ENCODE measurements around the gene SORBS2. TPM values are rescaled to one million over a fixed set of nuclear protein-coding genes. Genes with fewer than 3 reads are reported as not detected.

SORBS2 gene
- total RNA-seq, 1 donor from 2014 or later: 19.6 TPM

DNA sequence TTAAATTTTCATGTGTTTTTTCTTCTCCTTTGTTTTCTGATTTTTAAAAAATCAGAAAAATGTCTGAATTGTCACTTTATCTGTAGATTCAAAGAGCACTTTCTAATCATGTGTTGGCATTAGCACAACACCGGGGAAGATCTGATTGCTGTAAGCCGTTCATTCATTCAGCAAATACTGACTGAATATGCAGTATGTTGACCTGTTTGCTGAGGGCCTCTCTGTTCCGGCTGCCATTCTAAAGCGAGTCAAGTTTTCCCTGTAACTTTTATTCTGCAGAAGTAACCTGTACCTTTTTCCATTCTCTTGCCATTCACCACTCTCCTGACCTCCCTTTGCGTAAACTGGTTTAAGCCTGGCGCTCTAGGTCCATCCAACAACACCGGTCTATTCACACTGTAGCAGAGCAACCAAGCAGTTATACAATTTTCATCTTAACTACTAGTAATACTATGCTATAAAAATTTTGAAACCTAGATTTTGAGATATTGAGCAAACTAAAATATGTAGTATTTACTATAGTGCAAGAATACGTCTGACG is 6.7 kb downstream of the SORBS2 start:
- DNase-seq (ENCODE audit: low read depth): no peak

DNA sequence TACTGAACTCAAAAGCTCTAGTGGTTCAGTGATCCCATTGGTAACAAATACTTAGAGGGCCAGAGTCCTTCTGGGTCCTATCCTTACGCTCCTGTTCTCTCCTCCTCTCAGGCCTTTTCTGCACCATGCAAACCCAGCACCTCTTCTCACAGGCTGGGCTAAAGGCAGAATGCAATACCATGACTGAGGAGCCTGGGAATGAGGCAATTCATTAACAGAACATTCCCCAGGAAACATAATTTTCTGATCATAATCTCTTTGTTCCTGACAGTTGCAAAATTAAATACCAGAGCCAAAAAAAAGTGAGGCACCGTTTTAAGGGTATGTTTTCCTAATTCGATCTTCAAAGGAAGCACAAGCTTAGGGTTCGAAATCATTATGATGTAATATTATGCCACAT is 9.0 kb downstream of the SORBS2 start:
- no peak for DNase-seq (ENCODE audit: low read depth)

DNA sequence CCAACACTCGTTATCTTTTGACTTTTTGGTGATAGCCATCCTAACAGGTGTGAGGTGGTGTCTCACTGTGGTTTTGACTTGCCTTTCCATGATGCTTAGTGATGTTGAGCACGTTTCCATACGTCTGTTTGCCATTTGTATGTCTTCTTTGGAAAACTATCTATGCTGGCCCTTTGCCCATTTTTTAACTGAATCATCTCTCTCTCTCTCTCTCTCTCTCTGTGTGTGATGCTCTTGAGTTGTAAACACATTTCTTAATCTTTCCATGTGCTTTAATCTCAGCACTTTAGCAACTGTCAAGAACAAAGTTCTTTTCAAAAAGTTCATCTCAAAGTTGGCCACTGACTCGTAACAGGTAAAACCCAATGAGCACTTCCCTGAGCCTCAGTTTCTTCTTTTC is 10.5 kb downstream of the SORBS2 start:
- no peak for DNase-seq (ENCODE audit: low read depth)

DNA sequence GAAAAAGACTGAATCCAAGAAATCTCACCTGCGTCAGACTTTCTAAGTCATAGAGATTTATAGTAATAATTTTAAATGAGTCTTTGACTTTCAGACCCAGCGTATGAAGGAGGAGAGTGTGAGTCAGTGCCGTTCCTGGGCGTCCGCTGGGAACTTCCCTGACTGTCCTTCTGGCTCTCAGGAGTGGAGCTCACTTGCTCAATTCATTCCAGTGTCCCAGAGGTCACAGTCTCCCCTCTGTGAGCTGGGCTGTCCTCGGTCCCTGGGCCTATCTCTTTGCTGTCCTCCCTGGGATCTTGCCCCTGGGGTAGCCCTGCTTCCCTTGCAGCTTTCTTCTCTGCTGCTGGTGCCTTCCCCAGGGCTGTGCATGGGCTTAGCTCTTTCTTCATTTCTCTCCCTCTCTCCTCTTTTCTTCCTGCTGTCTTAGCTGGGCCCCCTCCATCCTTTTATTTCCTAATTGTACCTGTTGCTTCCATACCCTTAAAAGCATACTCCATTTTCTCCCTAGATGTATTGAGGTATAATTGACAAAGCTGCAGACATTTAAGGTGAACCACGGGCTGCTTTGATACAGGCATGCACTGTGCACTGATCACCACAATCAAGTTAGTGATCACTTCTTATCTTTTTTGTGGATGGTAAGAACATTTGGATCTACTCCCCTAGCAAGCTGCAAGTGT is 11.6 kb downstream of the SORBS2 start:
- DNase-seq (ENCODE audit: low read depth): no peak

DNA sequence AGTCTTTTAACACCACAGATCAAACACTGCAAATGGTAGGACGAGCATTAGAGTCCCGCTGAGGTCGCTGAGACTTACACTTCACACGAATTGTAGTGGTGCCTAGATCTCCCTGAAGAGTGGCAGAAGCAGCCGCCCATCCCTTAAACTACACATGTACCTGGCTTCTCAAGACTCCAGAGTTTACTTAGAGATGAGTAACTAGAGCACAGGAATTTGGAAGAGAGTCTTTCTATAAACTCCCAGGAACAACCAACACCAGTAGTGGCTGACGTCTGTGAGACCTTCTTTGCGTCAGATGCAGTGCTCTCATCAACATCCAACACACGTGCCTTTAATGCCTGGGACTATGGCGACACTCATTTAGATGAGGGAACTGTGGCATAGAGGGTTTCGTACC is 12.6 kb downstream of the SORBS2 start:
- DNase-seq (ENCODE audit: low read depth): no peak

DNA sequence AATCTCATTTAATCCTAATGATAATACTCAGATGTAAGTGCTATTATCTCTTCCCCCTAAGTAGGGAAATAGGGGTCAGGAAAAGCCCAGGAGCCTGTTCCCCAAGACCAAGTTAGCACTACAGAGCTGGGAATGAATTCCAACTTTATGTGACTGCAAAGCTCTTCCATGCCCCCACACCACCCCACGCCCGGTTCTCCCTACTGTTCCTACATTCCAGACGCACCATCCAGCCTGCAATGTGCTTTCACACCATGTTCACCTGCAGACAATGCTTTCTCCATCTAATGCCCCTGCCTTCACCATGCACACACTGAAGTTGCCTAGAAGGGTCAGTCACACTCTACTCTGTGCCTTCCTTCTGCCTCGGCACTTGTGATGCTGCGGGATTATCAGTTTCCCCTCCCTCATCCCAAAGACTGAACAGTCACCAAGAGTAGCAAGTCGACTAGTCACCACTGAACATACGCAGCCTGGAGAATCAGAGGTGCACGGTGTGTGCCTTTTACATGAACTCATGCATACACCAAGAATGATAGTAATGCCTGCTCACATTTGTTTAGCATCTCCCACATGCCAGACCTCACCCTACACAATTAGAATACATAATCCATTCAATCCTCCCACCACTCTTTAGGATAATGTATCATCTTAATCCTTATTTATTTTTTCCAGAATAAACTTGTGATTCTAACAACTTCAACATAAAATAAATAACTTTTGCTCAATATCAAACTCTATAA is 14.2 kb downstream of the SORBS2 start:
- DNase-seq (ENCODE audit: low read depth): no peak

DNA sequence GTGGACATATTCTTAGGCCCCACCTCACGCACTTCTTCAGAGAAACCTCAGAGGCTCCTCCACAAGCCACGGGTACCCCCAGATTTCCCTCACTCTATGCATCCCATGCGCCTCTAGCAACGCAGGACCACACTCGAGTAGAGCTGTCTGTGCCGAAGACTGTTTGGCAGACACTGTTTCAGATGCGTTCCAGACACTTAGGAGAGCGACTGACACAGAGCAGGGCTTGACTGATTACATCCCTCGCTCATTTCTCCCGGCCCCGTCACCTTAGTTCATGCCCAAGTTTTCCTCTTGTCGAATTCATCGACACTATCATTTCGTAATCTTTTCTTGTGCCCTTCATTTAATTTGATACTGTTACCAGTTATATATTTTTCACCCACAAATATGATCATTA is 15.0 kb downstream of the SORBS2 start:
- DNase-seq (ENCODE audit: low read depth): no peak

DNA sequence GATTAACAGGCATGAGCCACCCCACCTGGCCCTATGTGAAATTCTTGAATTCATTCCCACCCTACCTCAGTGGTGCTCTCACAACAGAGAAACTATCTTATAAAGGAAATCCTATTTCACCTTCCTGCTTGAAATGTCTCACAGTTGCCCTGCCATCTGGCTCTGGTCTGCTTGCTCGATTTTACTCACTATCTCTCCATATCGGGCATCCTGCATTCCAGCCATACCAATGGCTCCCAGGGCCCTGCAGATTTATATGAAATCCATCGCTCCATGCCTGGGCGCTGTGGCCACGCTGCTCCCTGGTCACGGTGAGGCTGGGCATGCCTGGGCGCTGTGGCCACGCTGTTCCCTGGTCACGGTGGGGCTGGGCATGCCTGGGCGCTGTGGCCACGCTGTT is 15.8 kb downstream of the SORBS2 start:
- peak; percentile 27 for DNase-seq (ENCODE audit: low read depth)

DNA sequence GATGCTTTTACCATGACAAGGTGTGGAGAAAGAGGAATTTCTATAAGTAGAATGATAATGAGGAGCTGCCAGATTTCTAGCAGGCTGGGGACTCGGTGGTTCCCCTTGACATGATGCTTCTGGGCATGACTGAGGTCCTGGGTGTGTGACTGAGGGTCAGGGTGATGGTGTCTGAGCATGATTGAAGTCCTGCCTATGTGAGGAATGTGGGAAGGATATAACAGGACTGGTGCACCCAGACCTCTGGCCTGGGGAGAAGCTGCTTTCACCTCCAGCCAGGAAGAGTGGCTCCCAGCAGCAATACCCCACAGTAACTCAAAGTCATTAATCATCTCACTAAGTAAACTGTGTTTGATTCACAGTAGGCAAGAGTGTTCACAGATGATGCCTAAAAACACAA is 17.4 kb downstream of the SORBS2 start:
- no peak for DNase-seq (ENCODE audit: low read depth)

DNA sequence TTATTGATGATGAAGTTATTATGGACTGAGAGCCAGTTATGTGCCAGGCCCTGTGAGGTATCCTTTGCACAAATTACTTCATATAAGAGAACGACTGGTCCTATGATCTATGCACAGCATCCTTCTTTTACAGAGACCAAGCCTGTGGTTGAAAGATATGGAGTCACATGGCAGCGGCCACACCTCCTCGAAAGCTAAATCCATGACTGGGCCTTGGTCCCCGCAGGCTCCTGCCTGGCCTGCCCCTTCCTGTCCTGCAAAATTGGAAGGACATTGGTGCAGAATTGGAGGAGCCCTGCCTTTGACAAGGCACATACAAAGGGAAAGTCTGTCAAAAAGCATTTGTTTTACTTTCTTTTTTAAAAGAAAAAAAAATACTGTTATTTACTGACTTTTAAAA is 18.3 kb downstream of the SORBS2 start:
- no peak for DNase-seq (ENCODE audit: low read depth)

DNA sequence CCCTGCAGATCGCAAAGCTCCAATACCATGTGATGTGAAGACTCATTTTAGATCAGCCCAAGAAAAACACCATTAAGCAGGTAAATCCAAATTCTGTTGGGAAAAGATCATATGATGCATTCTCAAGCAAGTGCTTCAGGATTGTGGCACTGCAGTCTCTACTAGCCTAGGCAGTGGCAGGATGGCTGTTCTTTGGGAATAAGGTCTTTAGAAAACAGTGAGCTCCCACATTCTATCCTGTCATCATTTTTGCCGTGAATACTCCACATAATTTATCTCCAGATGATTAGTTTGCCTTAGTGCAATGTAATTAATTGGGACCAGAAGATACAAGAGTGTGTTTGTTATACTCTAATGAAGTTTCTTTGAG is 18.9 kb downstream of the SORBS2 start:
- DNase-seq (ENCODE audit: low read depth): no peak

DNA sequence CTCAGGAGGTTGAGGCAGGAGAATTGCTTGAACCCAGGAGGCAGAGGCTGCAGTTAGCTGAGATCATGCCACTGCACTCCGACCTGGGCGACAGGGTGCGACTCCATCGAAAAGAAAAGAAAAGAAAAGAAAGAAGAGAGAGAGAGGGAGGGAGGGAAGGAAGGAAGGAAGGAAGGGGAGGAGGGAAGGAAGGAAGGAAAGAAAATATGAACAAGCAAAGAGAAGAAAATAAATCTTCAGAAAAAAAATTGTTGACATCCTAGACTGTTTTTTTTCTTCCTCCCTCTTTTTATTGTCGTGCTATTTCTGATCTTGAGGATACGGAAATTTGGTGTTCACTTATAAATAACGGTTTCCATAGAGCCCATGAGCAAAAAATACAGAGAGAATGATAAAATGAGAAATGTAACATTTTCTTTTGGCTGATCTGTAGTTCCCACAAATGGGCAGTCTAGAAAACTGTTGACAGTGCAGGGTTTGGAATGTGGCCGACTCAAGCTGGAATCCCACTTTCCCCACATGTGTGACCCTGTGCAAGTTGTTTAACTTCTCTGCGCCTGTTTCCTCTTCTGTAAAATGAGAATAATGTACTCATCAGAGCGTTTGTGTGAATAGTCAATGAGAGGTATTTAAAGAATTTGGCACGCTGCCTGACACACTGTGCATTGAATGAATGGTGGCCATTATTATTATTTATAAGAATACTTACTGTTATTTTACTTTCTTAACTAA is 19.4 kb downstream of the SORBS2 start:
- peak; percentile 47 for DNase-seq (ENCODE audit: low read depth)

DNA sequence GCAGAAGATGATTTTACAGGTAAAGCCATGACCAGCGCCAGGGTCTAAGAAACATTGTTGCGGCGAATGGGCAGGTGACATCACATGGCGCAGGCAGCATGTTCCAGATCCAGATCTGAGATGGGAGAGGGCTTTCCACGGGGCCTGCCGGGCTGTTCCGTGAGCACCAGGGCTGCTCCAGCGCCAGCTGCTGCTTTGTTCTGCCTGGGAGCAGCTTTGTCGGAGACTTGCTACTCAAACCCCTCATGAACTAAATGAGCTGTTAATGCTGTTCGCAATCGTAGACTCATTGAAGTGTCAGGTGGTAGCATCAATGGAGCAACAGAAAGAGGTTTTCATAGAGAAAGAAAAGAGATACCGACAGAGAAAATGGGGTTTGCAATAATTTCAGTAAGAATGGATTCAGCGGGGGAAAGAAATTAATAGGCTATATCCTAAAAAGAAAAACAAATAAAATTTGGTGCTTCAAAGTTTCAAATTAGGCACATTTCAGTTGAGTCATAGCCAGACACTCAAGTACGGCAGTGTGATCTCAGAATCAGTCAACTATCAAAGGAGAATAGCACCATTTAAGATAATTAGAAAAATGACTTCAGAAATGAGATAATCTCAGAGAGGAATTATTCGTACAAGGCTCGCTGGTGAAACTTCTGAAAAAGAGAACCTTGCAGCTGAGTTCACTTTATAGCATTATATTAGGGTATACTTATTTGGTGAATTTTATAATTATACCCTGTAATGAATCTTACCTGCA is 23.9 kb downstream of the SORBS2 start:
- DNase-seq (ENCODE audit: low read depth): no peak

DNA sequence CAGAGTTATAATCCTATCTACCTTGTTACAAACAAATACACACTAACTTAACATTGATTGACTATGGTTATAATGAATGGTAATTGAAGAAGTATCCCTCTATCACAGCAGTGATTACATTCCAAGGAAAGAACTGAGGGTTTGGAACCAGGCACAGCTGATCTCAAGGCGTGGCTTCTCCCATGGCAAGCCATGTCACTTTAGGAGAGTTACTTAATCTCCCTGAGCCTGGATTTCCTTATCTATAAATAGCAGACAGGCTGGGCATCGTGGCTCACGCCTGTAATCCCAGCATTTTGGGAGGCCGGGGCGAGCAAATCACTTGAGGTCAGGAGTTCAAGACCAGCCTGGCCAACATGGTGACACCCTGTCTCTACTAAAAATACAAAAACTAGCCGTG is 25.6 kb downstream of the SORBS2 start:
- DNase-seq (ENCODE audit: low read depth): peak; percentile 76

DNA sequence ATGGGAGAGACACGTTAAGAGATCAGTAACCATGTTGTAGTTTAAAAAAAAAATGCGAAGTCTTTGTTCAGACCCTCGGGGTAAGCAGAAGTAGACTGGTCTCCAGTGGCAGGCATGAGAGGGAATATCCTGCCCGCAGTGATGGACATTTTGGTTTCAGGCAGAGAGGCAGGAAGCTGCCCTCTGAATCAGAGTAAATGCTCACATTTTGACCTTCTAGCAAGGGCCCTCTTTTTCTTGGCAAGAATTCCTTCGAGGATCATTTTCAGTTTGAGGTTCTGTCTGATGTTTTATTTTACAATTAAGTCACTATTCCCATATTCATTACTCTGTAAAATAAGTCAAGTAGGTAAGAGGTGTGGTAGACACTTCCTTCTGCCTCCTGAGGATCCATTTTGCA is 28.4 kb downstream of the SORBS2 start:
- DNase-seq (ENCODE audit: low read depth): no peak

DNA sequence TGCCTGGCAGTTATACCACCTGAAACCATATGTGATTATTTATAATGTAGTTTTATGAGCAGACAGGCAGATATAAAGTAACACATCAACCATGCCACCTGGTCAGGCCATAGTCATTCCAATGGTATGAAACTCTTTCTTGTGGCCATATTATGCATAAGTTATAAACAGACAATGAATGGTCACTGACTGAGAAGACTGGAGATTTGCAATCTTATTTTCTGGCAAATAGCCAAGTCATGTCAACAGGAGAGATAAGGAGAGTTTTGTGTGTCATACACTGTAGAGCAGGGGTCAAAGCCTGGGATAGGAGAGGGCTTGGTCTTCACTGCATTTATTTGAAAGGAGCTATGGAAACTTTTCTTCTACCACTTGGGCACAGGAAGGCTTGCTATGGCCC is 29.5 kb downstream of the SORBS2 start:
- no peak for DNase-seq (ENCODE audit: low read depth)

DNA sequence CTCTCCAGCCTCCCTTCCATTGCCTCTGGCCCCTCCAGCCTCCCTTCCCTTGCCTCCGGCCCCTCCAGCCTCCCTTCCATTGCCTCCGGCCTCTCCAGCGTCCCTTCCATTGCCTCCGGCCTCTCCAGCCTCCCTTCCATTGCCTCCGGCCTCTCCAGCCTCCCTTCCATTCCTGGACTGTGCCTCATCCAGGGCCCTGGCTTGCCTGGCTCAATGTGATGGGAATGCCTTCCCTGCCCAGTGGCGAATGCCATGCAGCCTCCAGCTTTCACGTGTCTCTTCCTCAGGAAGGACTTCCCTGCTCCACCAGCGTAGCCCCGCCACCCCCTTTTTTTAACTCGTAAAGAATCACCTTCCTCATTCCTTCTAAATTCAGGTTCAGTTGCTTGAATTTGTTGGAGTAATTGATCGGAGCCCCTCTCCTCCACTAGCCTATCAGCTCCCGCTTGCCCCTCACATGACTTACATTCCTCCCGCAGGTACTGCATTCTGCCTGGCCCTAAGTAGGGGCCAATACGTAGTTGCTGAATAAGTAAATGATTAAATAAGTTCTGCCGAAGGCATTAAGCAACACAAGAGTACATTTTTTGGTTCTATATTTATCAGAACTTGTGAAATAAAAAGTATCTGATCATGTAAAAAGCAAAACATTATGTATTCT is 30.3 kb downstream of the SORBS2 start:
- DNase-seq (ENCODE audit: low read depth): no peak

DNA sequence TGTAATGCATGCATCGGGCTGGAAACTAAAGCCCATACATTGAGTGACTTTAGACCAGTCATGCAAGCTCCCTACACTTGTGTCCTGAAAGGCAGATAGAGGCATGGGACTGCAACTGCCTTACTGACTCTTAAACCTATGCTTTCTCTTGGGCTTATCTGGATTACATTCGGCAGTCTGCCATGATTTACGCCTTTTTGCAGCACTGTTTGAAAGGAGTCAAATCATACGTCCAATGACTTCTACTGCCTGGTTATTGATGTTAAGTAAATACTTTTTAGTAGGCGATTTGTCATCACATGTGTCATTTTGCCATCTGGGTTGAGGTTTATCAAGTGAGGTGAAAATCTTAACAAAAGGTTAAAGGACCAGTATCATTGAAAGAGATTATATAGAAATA is 31.5 kb downstream of the SORBS2 start:
- no peak for DNase-seq (ENCODE audit: low read depth)

DNA sequence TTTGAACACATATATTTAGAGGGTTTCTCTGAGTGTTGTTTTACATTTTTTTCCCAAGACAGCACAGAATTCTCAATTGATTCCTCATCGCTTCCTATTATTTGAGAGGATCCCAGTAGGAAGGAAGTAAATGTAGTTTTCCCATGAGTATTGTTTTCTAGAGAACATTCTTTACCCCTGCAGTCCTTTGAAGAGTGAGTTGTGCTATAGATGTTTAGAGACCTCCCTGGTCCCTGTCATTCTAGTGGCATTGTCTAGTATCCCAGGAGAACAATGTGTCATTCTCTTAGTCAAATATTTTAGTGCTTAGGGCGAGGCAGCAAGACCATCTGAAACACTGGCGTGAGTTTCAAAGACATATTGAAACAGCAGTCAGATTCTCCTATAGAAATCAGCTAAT is 32.5 kb downstream of the SORBS2 start:
- DNase-seq (ENCODE audit: low read depth): no peak

DNA sequence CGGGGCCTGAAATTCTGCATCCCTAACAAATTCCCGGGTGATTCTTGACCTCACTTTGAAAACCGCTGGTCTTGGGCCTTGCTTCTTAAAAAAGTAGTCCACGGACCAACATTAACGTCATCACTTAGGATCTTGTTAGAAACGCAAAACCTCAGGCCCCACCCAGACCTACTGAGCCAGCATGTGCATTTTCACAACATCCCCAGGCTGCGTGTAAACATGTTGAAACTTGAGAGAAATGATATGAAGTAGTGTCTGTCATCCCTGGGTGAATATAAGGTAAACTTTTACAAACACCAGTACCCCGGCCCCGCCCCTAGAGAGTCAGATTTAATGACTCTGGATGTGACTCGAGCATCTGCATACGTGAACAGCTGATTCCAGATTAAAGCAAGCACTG is 33.7 kb downstream of the SORBS2 start:
- DNase-seq (ENCODE audit: low read depth): no peak

Measured in myocyte (in vitro differentiated cells).